HG02840 (cell line): Measurements from ENCODE around the gene CENPU.

Experiments used
- ATAC-seq: cut with Tn5 transposase; IDR thresholded peaks from one replicate; pipeline ENCODE4 v1.9.1; 2021; ENCODE audit warnings: mild to moderate bottlenecking, moderate library complexity, moderate number of reproducible peaks; ENCODE audit not compliant: unreplicated experiment, low FRiP score

The CENPU gene

DNA sequence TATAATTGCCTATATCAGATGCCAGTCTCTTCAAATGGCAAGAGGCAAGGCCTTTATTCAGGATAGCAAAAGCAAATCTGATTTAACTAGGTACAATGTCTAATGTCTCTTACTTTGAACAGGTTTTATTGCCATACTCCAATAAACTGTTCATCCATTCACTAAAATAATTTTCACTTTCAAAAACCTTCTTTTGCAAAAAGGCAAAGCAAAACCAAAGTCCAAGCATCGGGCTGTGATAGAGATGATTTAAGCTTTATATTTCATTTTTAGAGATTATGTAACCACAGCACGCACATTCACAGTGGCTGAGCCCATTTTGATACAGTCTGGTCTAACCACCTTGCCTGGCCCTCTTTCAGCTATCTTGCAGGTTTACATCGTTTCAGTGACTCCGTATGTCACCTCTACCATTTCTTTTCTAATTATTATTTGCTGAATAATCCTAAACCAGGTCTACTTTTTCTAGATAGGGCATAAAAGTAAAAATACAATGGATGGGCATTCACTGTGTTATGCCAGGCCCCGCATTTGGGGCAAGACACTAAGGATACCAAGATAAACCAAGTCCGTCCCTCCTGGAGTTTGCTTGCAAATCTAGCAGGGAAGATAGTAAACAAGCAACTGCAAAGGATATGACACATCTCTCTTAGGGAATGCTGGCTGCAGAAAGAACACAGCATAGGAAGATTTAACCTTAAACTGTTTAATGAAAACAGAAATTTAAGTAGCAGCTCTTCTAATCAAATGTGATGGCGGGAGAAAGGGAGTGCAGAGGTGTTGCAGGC, 86.4 kb downstream of the CENPU start:
- ATAC-seq, result no peak

DNA sequence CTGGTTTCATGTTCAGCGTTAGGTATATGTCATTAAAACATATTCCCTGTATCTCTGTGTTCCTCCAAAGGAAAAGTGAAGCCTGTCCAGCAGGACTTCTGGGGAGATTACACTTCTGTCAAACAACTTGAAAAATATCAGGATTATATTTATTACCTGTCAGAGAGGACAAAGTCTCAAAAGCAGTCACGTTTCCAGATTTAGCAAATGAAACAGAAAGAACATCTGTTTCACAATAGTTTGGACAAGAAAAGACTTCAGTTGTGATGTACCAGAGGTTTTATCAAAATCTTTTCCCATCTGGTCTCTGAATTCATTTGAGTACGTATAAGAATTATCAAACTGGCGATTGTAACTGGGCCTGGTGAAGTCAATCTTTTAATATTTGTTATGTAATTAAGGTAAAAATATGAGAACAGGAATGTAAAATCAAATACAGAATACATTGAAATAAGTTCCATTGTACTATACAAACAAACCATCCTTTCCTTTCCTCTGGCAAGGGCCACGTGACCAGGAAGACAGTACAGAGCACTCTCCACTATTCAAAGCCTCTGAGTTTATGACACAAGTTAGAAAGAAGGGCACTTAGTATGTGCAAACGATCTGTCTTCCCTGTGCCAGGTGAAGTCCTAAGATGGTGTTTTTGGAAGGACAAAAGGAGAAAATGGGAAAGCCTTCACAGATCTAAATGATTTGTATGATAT, 87.8 kb downstream of the CENPU start:
- no peak for ATAC-seq

DNA sequence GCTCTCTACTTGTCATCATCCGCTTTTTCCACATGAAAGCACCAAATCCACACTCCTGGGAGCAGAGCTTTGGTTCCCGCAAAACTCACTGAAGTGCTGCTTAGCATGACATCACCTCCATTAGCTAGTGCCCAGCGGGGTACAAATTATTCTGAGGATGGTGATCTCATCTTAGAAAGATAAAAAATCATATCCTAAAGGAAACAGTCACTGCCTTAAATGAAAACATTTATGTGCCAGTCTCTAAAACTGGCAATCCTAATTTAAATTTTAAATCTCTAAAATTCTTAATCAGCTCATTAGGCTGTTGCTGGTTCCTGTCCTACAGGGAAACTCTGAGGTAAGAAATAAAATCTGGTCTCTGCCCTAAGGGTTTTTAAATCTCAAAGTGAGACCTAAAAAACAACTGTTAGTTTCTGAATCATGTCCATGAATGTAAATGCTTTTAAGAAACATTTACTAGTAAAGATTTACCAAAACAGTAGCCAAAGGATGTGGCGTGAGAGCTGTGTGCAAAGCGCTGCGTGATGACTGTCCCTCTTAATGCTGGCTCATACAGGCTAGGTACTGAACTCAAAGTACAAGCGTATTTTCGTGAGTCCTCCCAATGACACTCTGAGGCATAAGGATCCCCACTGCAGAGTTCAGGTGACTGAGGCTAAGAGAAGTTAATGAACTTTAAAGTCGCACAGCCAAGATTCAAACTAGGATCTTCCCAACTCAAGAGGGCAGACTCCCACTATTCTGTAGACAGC, 89.2 kb downstream of the CENPU start:
- ATAC-seq, result no peak
